ENCODE results near the gene RHBG.
A peak's percentile ranks its signal among the peaks of the same experiment; 100 is the strongest.
"Not testable (repeated sequence)": the region's sequence is repeated elsewhere in the genome, so short reads cannot be mapped to it uniquely, and the experiment has no call there.

Gene RHBG

GRCh38 chr1:156338180-156338976 is 30.6 kb upstream of the RHBG start, which contains the start of the genes CCT3 and TSACC:
Gene CCT3 (minus strand): TSS chr1:156338292. CDS start chr1:156338184, 108 bp downstream.
Gene TSACC (plus strand): TSS chr1:156338526. CDS start chr1:156339758, 1,232 bp downstream.
- peak within 1 kb of the TSS; percentile 82 to 93 (median 88) for H3K9ac ChIP-seq
- peaks cover 18 to 26% (median 24%) of the 10 kb centered on the region in 10 experiments for H3K4me1 ChIP-seq
- H3K27ac ChIP-seq, result peak within 1 kb of the TSS; percentile 13 to 92 (median 83); a peak in 21 of 22 replicates
- H3K36me3 ChIP-seq, result peaks cover 25 to 40% (median 34%) of the 10 kb centered on the region in 11 experiments
- peaks cover 26 to 41% (median 39%) of the 10 kb centered on the region in 11 experiments; a peak in 21 of 22 replicates for H4K20me1 ChIP-seq
- no peaks in the 10 kb centered on the region for H3K27me3 ChIP-seq
- H3K4me2 ChIP-seq, result peak within 1 kb of the TSS; percentile 89 to 98 (median 95)
- no peaks in the 10 kb centered on the region for H3K9me3 ChIP-seq (replicated peaks in 1 of 11)
- TF ChIP-seq Cebpa-rat (IDR thresholded peaks at IDR 0.05), result no peak
- peak within 1 kb of the TSS; percentile 68 to 98 (median 89) for H3K4me3 ChIP-seq

- Histone ChIP-seq H3K36me3 (no peaks in the 10 kb centered on the region; a peak in 1 of 22 replicates), H3K4me1 (no peaks in the 10 kb centered on the region; a peak in 2 of 20 replicates), H3K9ac (no peak overlapping the region)
Measured at GRCh38 chr1:156342166-156342955, 26.6 kb upstream of the RHBG start.

GRCh38 chr1:156344409-156344808 is 24.6 kb upstream of the RHBG start:
- H4K20me1 ChIP-seq, result no peaks in the 10 kb centered on the region
- H3K36me3 ChIP-seq, result no peaks in the 10 kb centered on the region
- no peaks in the 10 kb centered on the region; a peak in 1 of 20 replicates for H3K4me1 ChIP-seq
- no peak overlapping the region for H3K4me3 ChIP-seq
- no peak overlapping the region for H3K4me2 ChIP-seq
- H3K9ac ChIP-seq, result no peak overlapping the region
- no peak for TF ChIP-seq Cebpa-rat (IDR thresholded peaks at IDR 0.05)
- no peaks in the 10 kb centered on the region for H3K27me3 ChIP-seq
- H3K27ac ChIP-seq, result no peak overlapping the region
- H3K9me3 ChIP-seq (replicated peaks in 1 of 11), result no peaks in the 10 kb centered on the region

More at GRCh38 chr1:156342166-156342955, 26.6 kb upstream of the RHBG start:
- Histone ChIP-seq H3K27ac (no peak overlapping the region), H3K4me2 (no peak overlapping the region), H3K27me3 (no peaks in the 10 kb centered on the region), H3K9me3 (replicated peaks in 1 of 11) (no peaks in the 10 kb centered on the region), H4K20me1 (peaks cover 0 to 2% (median 0%) of the 10 kb centered on the region in 11 experiments; a peak in 6 of 22 replicates), H3K4me3 (no peak overlapping the region)
- no peak for TF ChIP-seq Cebpa-rat (IDR thresholded peaks at IDR 0.05)

- H3K9ac ChIP-seq, result not testable (repeated sequence)
Measured at GRCh38 chr1:156346035-156346434, 23.0 kb upstream of the RHBG start.

GRCh38 chr1:156346636-156347035 is 22.4 kb upstream of the RHBG start:
- TF ChIP-seq Cebpa-rat (IDR thresholded peaks at IDR 0.05), result no peak
- Histone ChIP-seq H3K27me3 (no peaks in the 10 kb centered on the region), H3K27ac (no peak overlapping the region), H3K9ac (no peak overlapping the region), H3K9me3 (replicated peaks in 1 of 11) (no peaks in the 10 kb centered on the region), H3K36me3 (no peaks in the 10 kb centered on the region), H3K4me3 (no peak overlapping the region), H3K4me2 (no peak overlapping the region), H3K4me1 (peaks cover 0 to 4% (median 0%) of the 10 kb centered on the region in 10 experiments; a peak in 2 of 20 replicates), H4K20me1 (no peaks in the 10 kb centered on the region)

More at GRCh38 chr1:156346035-156346434, 23.0 kb upstream of the RHBG start:
- not testable (repeated sequence) for H4K20me1 ChIP-seq; H3K4me3 ChIP-seq; H3K4me2 ChIP-seq; H3K36me3 ChIP-seq; H3K4me1 ChIP-seq; H3K27ac ChIP-seq; H3K9me3 ChIP-seq (replicated peaks in 1 of 11); H3K27me3 ChIP-seq

GRCh38 chr1:156347331-156347730 is 21.7 kb upstream of the RHBG start:
- H3K27me3 ChIP-seq, result no peaks in the 10 kb centered on the region
- peaks cover 0 to 4% (median 0%) of the 10 kb centered on the region in 10 experiments; a peak in 2 of 20 replicates for H3K4me1 ChIP-seq
- H3K4me3 ChIP-seq, result no peak overlapping the region
- H3K9me3 ChIP-seq (replicated peaks in 1 of 11), result no peaks in the 10 kb centered on the region
- no peak for TF ChIP-seq Cebpa-rat (IDR thresholded peaks at IDR 0.05)
- H4K20me1 ChIP-seq, result no peaks in the 10 kb centered on the region
- H3K4me2 ChIP-seq, result no peak overlapping the region
- no peak overlapping the region for H3K27ac ChIP-seq
- H3K36me3 ChIP-seq, result no peaks in the 10 kb centered on the region
- no peak overlapping the region for H3K9ac ChIP-seq

- H3K9me3 ChIP-seq (replicated peaks in 1 of 11); H3K4me1 ChIP-seq: not testable (repeated sequence)
- H3K27me3 ChIP-seq, result peaks cover 16 to 32% (median 27%) of the 10 kb centered on the region in 11 experiments; a peak in 21 of 22 replicates
Measured at GRCh38 chr1:156352481-156352880, 16.5 kb upstream of the RHBG start.

GRCh38 chr1:156356262-156356874 is 12.6 kb upstream of the RHBG start:
- Histone ChIP-seq H3K4me2 (peak overlapping the region in 10 of 11 experiments; percentile 10 to 48 (median 36); a peak in 9 of 22 replicates), H4K20me1 (no peaks in the 10 kb centered on the region), H3K9ac (no peak overlapping the region), H3K4me3 (no peak overlapping the region), H3K9me3 (replicated peaks in 1 of 11) (no peaks in the 10 kb centered on the region), H3K4me1 (peaks cover 0 to 9% (median 0%) of the 10 kb centered on the region in 10 experiments; a peak in 4 of 20 replicates), H3K36me3 (no peaks in the 10 kb centered on the region), H3K27ac (no peak overlapping the region), H3K27me3 (peaks cover 19 to 45% (median 31%) of the 10 kb centered on the region in 11 experiments; a peak in 21 of 22 replicates)
- no peak for TF ChIP-seq Cebpa-rat (IDR thresholded peaks at IDR 0.05)

More at GRCh38 chr1:156352481-156352880, 16.5 kb upstream of the RHBG start:
- not testable (repeated sequence) for H4K20me1 ChIP-seq, H3K4me3 ChIP-seq, H3K36me3 ChIP-seq, H3K9ac ChIP-seq, H3K27ac ChIP-seq, H3K4me2 ChIP-seq

All from BLaER1 treated with 17β-estradiol and CSF1 and Interleukin-3, amounts not matched to agents 10 nM and 100 nM (cell line).